Endometrial microvascular endothelial cells (primary cell): Measurements from ENCODE around the gene CDK15. TPM values are rescaled to one million over a fixed set of nuclear protein-coding genes. Genes with fewer than 3 reads are reported as not detected.

Experiments
- in situ Hi-C: cut with HindIII; loops from 2 replicates; pipeline ENCODE4 v1.10.0; 2017; ENCODE audit warnings: low sequenced_read_pairs, low pct_unique_long_range_greater_than_20kb; ENCODE audit errors: inconsistent ontology term
- total RNA-seq: library from RNA; depleted of rRNA; stranded (reverse); fragments of >200 nt; gene quantifications from one replicate; pipeline ENCODE4 v1.2.3, GENCODE V29; 2015; ENCODE audit errors: inconsistent ontology term

The CDK15 gene
- total RNA-seq, 1 donor from 2014 or later: not detected

DNA sequence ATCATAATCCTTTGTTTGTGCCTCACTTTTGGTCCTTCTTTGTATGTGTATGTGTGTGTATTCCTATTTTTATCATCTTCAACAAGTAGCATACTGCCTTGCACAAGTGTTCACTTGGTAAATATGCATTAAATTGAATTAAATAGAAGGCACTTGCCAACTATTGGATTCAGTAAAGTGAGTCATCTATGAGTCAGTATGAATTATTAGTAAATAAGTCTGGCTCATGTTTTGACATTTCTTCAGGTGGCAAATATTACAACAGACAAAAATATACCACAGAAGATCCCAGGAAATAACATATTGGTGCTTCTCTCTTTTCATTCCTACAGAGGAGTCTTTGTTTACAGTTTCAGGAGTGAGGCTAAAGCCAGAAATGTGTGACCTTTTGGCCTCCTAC lies 84.1 kb downstream of the CDK15 start:
- in situ Hi-C loops: no loop called here

DNA sequence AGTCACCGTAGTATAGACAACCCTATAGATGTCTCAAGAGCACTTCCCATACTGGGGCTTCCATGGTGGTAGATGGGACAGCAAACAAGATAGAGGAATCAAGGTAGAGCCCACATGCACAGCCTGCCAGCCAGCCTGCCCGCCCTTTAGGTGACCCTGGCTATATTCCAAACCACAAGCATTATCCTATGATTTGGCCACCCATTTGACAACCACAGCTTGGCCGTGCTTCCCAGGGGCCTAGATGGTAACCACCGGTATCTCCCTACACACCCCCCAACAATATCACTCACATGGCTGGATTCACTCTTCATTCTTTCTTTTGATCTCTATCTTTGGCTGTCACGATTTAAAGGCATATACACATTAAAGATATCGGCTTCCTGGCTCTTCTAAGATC lies 85.3 kb downstream of the CDK15 start:
- in situ Hi-C loops: no loop called here

DNA sequence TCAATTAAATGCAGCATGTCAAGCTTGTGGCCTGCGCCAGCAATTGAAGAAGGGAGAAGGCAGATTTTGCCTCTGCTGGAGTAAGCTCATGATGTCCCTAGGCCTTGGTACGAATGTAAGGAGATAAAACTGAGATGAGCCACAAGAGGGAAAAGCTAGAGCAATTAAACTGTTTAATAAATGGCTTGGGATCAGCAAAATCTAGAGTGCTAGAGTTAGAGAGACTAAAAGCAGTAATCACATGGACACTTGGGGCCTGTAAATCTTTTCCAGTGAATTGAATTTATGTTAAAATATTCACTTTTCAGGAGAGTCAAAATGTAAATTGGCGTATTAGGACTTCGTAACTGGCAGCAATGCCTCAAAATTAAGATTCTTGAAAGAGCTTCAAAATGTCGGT lies 86.2 kb downstream of the CDK15 start:
- in situ Hi-C loops: no loop called here

DNA sequence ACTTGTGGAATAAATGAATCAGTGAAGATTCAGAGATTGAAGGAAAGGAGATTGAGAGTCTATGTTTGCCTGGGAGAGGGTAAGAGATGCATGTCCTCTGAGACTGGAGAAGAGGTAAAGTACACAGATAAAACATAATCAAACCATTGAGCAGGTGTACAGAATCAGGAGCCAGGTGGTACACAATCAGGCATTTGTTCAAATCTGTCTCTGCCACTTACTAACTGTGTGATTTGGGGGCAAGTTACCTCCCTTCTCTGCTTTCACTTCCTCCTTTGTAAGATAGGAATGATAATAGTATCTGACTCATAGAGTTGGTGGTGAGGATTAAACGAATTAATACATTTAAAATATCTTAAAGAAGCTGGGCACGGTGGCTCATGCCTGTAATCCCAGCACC lies 94.0 kb downstream of the CDK15 start:
- in situ Hi-C loops: no loop called here

DNA sequence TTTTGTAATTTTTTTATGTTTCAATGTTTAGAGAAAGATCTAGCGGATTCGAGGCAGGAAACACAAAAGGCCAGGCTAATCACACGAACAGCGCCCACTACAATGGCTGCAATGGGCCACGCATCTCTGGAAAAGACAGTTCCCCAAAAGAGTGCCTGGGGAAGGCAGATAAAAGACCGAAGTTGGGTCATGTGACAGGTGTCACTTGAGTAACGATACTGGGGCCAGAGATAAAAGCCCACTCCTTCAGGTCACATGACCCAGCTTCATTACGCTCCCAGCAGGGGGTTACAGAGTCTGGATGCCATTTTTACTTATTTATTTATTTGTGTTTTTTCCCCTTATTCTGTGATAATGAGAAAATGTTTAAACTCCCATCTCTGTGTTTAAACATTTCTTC lies 95.4 kb downstream of the CDK15 start:
- in situ Hi-C loops: no loop called here

DNA sequence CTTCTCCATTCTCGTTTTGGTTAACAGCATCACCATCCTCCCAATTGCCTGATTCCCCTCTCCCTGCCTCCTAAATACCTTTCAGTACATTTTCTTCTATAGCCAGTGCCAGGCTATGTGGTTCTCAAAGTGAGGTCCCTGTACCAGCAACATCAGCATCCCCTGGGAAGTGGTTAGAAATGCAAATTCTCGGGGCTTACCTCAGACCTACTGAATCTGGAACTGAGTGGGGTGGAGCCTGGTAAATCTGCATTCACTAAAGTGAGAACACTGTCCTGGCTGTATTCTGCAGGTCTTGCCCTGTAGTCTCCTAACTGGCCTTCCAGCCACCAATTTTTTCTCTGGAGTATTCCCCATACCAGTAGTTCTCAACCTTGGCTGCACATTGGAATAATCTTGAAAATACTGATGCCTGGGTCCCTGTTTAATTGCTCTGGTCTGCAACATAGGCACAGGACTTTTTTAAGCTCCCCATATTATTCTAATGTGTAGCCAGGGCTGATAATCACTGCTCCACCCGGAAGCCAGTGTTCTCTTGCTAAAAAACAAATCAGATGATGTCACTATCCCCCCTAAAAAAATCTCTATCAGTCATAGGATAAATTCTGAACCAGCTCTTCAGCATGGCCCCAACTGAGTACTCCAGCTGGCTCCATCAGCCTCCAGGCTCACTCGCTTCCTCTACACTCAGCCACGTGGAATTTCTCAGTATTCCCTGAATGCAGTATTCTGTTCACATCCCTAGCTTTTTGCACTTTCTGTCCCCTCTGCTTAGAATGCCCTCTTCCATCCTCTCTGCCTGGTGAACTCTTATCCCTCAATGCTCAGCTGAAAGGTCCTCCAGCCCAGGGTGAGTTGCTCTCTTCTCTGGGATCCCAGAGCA lies 98.4 kb downstream of the CDK15 start:
- in situ Hi-C loops: no loop called here

DNA sequence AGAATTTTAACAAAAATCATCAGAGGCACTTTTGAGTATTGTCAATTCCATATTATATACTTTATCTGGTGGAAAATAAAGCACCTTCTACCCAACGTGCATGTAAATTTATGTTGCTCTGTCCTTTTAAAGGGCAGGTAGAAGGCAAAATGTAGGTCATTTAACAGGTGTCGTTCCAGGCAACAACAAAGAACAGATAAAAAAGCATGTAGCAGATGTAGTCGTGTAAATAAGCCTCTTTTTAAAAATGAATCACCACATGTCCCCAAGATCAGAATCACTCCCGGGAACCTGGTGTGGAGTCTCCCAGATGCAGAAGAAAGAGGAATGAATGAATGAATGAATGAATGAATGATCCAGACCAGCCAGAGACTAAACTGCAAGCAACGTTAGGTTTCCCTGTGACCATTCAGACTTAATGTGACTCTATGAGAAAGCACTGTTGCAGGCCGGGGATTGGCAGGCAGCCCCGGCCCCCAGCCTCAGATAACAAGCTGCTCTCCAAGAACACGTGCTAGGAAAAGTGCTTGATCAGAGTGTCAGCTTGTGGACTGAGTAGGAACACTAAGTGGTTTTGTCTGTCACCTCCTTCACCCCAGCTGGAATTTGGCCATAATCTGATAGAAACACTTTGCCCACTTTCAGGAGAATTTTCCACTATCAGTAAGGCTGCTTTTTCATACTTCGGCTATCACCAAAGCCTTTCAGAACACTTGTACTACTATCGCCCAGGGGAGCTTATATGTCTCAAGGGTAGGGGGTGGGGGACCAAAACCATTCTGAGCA lies 100.6 kb downstream of the CDK15 start:
- in situ Hi-C loops: no loop called here

DNA sequence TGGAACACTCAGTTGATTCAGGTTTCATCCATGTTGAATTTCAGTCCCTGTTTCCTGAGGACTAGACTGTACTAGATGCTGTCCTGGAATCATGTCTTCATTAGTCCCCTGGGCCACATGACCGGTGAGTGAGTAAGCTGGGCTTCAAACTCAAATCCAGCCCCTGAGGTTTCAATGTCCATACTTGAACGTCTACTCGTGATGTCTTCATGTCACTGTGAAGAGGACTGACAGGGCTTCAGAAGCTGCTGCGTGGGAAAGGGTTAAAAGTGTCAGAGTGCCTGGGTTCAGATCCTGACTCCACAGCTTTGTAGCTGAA lies 101.2 kb downstream of the CDK15 start:
- in situ Hi-C loops: no loop called here

DNA sequence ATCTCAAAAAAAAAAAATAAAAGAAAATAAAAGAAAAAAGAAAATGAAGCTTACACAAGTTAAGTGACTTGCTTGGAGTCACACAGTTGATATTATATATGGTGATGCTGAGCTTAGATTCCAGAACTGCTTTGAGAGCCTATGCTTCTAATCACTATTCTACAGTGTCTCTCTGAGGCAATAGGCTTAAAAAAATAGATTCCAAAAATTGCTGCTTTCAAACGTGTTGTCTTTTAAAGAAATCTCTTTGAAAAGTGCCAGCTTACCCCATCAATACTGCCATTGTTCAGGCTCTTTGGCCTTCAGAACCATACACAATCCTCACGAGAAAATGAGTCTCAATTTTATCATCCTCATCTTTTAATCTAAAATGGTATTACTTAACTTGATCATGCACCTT lies 102.6 kb downstream of the CDK15 start:
- in situ Hi-C loops: no loop called here

DNA sequence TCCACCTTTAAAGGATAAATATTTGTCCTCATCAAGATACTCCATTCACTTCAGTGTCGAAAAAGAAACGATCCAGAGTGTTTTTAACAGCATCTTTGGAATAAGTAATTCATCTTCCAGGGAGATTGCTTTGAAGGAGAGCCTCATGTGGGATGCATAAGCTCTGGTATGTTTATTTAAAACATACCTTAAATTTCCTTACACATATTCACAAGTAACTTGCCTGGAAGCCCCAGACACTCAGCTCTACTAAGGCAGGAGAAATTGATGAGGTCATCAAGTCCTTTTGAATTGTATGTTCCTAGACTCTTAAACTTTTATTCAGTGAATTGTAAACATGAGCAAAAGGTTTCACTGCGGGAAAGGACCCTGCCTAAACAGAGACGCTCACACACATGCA lies 103.0 kb downstream of the CDK15 start:
- in situ Hi-C loops: no loop called here

DNA sequence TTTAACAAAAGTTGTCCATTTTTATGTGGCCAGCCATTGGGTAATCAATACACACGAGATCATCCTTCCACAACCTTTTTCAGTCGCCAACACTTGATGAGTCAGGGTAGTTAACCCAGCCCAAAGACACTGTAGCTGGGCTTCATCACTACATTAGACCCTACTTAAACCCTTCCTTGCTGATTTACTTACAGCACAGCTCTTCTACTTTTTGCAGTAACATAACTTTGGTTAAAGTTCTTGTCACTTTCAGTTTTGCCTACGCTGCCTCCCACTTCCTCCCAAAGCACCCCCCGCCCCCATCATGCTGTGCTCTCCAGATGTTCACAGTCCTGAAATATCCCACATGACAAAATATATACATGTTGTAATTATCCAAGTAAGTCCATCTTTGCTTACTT lies 103.6 kb downstream of the CDK15 start:
- in situ Hi-C loops: no loop called here

DNA sequence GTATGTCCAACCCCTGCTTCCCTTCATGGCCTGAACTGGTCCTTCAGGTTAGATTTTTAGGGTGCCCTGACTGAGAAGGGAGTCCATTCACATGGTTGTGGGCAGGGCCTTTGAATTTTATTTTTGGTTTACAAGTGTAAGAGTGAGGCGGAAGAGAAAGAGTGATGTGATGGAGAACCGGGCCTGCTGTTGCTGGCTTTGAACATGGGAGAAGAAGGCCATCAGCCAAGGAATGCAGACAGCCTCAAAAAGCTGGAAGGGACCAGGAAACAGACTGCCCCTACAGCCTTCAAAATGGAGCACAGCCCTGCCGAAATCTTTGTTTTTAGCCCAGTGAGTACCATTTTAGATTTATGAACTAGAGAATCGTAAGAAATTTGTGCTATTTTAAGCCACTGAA lies 105.0 kb downstream of the CDK15 start:
- in situ Hi-C loops: no loop called here

DNA sequence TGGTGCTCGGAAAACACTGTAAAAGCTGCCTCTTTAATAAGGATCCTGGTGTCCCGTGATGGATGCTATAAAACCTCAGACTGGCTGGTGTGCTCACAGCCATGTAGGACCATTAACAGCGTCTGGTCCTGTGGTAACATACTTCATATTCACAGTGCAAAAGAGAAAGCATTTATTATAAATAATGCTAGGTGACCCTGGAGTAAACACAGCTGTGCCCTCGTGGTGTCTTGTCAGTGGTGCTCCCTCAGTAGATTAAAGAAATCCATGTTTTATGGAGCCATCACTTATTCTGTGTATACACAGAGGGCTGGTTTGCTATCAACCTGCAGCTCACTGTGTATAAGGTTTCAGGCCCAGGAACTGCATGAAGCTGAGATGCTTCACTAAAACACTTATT lies 106.9 kb downstream of the CDK15 start:
- in situ Hi-C loops: no loop called here

DNA sequence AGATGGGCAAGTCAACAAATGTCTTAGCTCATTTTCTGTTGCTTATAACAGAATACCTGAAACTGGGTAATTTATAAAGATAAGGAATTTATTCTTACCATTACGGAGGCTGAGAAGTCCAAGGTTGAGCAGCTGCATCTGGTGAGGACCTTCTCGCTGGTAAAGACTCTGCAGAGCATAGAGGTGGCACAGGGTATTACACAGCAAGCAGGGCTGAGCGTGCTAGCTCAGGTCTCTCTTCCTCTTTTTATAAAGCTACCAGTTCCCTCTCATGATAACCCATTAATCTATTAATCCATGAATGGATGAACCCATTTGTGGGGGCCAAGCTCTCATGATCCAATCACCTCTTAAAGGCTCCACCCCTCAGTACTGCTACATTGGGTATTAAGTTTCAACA lies 109.1 kb downstream of the CDK15 start:
- in situ Hi-C loops: no loop called here

DNA sequence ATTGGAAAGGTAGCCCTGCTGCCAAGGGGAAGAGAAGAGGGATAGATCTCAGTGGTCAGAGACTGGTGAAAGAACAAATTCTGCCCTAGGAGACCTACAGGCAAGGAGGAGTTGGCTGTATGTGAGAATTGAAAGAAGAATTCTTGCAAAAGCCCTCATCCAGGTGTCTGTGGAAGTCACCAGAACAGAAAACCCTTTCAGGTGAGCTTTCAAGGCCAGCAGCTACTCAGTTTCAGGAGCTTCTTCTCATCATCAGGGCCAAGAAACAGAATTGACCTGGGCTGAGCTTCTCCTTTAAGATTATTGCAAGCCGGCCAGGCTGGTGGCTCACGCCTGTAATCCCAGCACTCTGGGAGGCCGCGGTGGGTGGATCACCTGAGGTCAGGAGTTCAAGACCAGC lies 110.2 kb downstream of the CDK15 start:
- in situ Hi-C loops: no loop called here

DNA sequence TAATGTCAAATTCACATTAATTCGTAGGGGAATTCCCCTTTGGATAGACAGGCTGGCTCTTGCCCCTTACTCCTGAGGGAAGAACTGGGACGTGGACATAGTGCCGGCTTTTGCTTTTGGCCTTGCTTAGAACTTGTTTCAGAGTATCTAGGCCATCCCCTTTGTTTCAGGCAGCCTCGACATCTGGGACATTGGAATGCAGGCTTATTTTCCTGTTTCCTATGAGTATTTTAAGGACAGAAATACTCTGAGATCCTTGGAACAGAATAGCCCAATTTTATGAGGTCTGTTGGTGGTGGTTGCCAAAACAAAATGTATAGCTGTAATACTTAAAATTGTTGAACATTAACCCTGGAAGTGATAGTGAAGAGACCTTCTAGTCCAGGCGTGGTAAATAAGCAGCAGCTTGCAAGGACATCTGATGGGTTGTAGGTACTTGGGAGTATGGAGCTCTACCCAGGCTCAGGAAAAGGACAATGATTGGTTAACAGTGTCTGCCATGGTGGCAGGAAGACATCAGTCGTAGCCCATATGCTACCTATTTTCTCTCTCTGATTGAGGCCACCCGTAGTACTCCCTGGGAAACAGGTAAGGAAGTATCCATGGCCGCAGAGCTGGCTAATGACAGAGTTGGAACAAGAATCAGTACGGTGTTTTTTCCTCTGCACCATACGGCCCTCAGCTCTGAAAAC lies 112.4 kb downstream of the CDK15 start:
- in situ Hi-C loops: no loop called here

DNA sequence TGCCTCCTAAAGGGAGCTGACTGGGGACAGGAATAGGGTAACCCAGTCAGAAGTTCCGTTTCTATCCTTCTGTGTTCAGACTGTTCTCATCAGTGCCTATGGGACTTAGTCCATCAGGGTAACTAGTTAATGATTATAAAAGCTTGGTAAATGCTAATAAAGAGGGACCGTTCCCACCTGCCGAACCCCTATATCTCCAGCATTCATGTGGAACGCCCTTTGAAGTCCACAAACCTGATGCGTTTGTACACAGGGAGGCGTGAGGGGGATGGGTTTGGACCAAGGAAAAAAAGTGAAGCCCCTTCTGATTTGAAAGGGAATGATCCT lies 112.9 kb downstream of the CDK15 start:
- in situ Hi-C loops: no loop called here

DNA sequence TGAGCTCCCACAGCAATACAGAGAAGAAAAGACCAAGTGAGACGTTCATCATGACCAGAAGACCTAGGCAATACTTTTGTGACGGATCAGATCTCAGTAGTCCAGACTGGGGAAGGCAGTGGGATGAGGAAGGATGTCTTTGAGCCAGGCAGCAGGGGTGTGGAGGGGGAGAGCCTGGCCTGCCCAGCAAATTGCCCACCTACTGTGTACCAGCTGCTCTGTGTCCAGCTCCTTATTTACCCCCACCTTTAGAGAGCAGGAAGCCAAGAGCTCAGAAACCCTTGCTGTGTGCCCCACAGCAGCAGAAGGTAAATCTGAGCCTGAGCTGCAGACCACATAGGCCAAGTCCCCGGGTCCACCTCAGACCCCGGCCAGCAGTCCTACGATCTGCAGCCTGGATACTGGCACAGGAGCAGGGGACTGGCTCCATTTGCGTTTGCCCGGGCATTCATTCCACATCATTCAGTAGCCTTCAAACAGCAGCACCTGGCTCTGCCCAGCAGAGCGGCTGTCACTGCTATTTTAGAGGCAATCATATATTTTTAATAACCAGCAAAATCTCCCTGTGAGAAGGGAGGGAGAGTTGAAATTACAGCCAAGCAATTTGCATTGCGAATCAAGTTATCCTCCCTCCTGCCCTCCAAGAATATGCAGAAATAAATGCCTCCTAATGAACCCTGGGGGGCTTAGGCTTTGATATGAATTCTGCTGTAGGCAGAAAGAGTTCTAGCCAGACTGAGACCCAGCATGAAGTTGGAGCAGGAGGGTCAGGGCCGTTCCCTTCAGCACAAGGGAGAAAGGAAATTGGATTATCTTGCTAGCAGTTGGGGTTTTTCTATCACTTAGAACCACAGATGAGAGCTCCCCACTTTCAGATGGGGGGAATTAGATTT lies 117.3 kb downstream of the CDK15 start:
- in situ Hi-C loops: no loop called here

DNA sequence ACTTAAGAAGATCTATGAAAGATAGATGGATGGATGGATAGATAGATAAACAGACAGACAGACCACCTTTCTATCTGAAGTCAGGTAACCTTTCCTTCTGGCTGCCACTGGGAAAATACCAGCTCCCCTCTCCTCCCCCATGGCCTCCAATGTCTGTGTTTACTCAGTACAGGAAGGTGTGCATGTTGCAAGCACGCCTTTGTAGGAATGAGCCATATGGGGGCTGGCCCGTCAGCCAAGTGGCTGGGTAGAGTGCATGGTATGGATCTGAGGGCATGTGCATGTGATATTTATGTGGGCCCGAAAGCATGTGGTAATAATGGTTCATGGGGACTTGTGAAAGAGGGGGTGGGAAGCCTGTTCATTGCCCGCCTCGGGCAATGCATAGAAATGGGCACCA lies 118.1 kb downstream of the CDK15 start:
- in situ Hi-C loops: no loop called here
